H9 (cell line): Measurements from ENCODE around the gene KIR3DL2. TPM values are rescaled to one million over a fixed set of nuclear protein-coding genes. Genes with fewer than 3 reads are reported as not detected.

Experiments used
- DNase-seq: peaks from one replicate; pipeline ENCODE4 v3.0.0-alpha.2; 2017
- H2AFZ ChIP-seq: one replicate; pipeline ENCODE4 v1.6.1; 2013; ENCODE audit warnings: mild to moderate bottlenecking, low read length, control low read depth, moderate library complexity
- H2AK5ac ChIP-seq: 2 replicates; pipeline ENCODE4 v1.6.1; 2013; ENCODE audit warnings: low read length, control low read depth, mixed read lengths; ENCODE audit not compliant: insufficient read length
- H2BK120ac ChIP-seq: one replicate; pipeline ENCODE4 v1.6.1; 2013; ENCODE audit warnings: low read depth, mild to moderate bottlenecking, low read length, control low read depth, inconsistent platforms; ENCODE audit not compliant: poor library complexity, severe bottlenecking
- H2BK12ac ChIP-seq: 2 replicates; pipeline ENCODE4 v1.6.1; 2013; ENCODE audit warnings: low read length, control low read depth, mixed read lengths, low read depth; ENCODE audit not compliant: insufficient read length
- H2BK15ac ChIP-seq: 2 replicates; pipeline ENCODE4 v1.6.1; 2013; ENCODE audit warnings: low read depth, low read length, control low read depth
- H2BK20ac ChIP-seq: one replicate; pipeline ENCODE4 v1.6.1; 2013; ENCODE audit warnings: low read depth, mild to moderate bottlenecking, low read length, control low read depth, inconsistent platforms; ENCODE audit not compliant: poor library complexity, severe bottlenecking
- H2BK5ac ChIP-seq: 2 replicates; pipeline ENCODE4 v1.6.1; 2013; ENCODE audit warnings: low read length, control low read depth, mixed read lengths; ENCODE audit not compliant: insufficient read length
- H3K14ac ChIP-seq: 2 replicates; pipeline ENCODE4 v1.6.1; 2013; ENCODE audit warnings: low read length, control low read depth; ENCODE audit not compliant: insufficient read depth
- H3K18ac ChIP-seq: 2 replicates; pipeline ENCODE4 v1.6.1; 2013; ENCODE audit warnings: low read depth, mild to moderate bottlenecking, mixed read lengths, low read length, control low read depth; ENCODE audit not compliant: insufficient read length
- H3K23ac ChIP-seq: 2 replicates; pipeline ENCODE4 v1.6.1; 2013; ENCODE audit warnings: low read length, control low read depth, mixed read lengths, low read depth; ENCODE audit not compliant: insufficient read length
- H3K23me2 ChIP-seq: 2 replicates; pipeline ENCODE4 v1.6.1; 2013; ENCODE audit warnings: low read depth, mild to moderate bottlenecking, mixed read lengths, low read length, control low read depth; ENCODE audit not compliant: insufficient read length, poor library complexity, severe bottlenecking
- H3K27ac ChIP-seq: 2 replicates; pipeline ENCODE4 v1.5.1; 2013; ENCODE audit warnings: low read length, control low read depth, mixed read lengths, low read depth; ENCODE audit not compliant: insufficient read length
- H3K27me3 ChIP-seq: 2 replicates; pipeline ENCODE4 v1.6.1; 2013; ENCODE audit warnings: low read length, control low read depth, inconsistent platforms; ENCODE audit not compliant: insufficient read depth
- H3K4ac ChIP-seq: 2 replicates; pipeline ENCODE4 v1.6.1; 2013; ENCODE audit warnings: low read depth, mild to moderate bottlenecking, control low read depth, inconsistent platforms, low read length, moderate library complexity
- H3K4me1 ChIP-seq: 2 replicates; pipeline ENCODE4 v1.6.1; 2013; ENCODE audit warnings: low read length, control low read depth, inconsistent platforms; ENCODE audit not compliant: insufficient read depth
- H3K4me2 ChIP-seq: 2 replicates; pipeline ENCODE4 v1.6.1; 2013; ENCODE audit warnings: low read length, control low read depth, mixed read lengths; ENCODE audit not compliant: insufficient read length, insufficient read depth
- H3K56ac ChIP-seq: 2 replicates; pipeline ENCODE4 v1.6.1; 2013; ENCODE audit warnings: low read depth, mild to moderate bottlenecking, mixed read lengths, low read length, control low read depth; ENCODE audit not compliant: insufficient read length
- H3K79me1 ChIP-seq: 2 replicates; pipeline ENCODE4 v1.6.1; 2013; ENCODE audit warnings: low read depth, mild to moderate bottlenecking, moderate library complexity, low read length, control low read depth, inconsistent platforms; ENCODE audit not compliant: insufficient read depth, poor library complexity, severe bottlenecking
- H3K79me2 ChIP-seq: 2 replicates; pipeline ENCODE4 v1.6.1; 2013; ENCODE audit warnings: low read length, control low read depth, inconsistent platforms; ENCODE audit not compliant: insufficient read depth
- H3K9ac ChIP-seq: 2 replicates; pipeline ENCODE4 v1.6.1; 2013; ENCODE audit warnings: low read length, control low read depth, mixed read lengths; ENCODE audit not compliant: insufficient read length; ENCODE audit errors: extremely low read depth
- H3K9me3 ChIP-seq: one replicate; pipeline ENCODE4 v1.6.1; 2013; ENCODE audit warnings: low read depth, low read length, inconsistent platforms; ENCODE audit not compliant: control insufficient read depth
- H3T11ph ChIP-seq: one replicate; pipeline ENCODE4 v1.6.1; 2013; ENCODE audit warnings: mild to moderate bottlenecking, low read length, control low read depth, inconsistent platforms
- H4K20me1 ChIP-seq: one replicate; pipeline ENCODE4 v1.6.1; 2013; ENCODE audit not compliant: control insufficient read depth, insufficient read length, insufficient read depth
- H4K5ac ChIP-seq: 2 replicates; pipeline ENCODE4 v1.6.1; 2013; ENCODE audit warnings: low read depth, mild to moderate bottlenecking, mixed read lengths, low read length, control low read depth; ENCODE audit not compliant: insufficient read length
- H4K8ac ChIP-seq: replicated peaks from 2 replicates; pipeline ENCODE4 v1.6.1; 2013; ENCODE audit warnings: low read length, control low read depth, mixed read lengths, low read depth; ENCODE audit not compliant: insufficient read length
- H4K91ac ChIP-seq: 2 replicates; pipeline ENCODE4 v1.6.1; 2013; ENCODE audit warnings: low read depth, mild to moderate bottlenecking, moderate library complexity, mixed read lengths, low read length, control low read depth; ENCODE audit not compliant: insufficient read length
- H3K27ac Mint-ChIP-seq, 3 experiments: 2 replicates in 2 of 3; 3 replicates in 1 of 3; pipeline ENCODE4 v1.8.0; 2020 to 2021; ENCODE audit warnings: mixed read lengths in 3 of 3, mild to moderate bottlenecking in 1 of 3, moderate library complexity in 1 of 3
- H3K27me3 Mint-ChIP-seq: 2 replicates; pipeline ENCODE4 v1.8.0; 2021; ENCODE audit warnings: low read depth, mild to moderate bottlenecking, moderate library complexity, mixed read lengths
- H3K36me3 Mint-ChIP-seq, 3 experiments: 2 replicates in 2 of 3; 3 replicates in 1 of 3; pipeline ENCODE4 v1.8.0; 2020 to 2021; ENCODE audit warnings: low read depth in 3 of 3, mixed read lengths in 3 of 3; ENCODE audit not compliant: insufficient read depth in 1 of 3
- H3K4me1 Mint-ChIP-seq, 2 experiments: 2 replicates each; pipeline ENCODE4 v1.8.0; 2020; ENCODE audit warnings: mixed read lengths in 2 of 2
- H3K4me3 Mint-ChIP-seq, 2 experiments: 2 replicates in 1 of 2; 3 replicates in 1 of 2; pipeline ENCODE4 v1.8.0; 2020 to 2021; ENCODE audit warnings: mild to moderate bottlenecking in 2 of 2, mixed read lengths in 2 of 2, moderate library complexity in 1 of 2
- H3K9me3 Mint-ChIP-seq, 2 experiments: 2 replicates in 1 of 2; 3 replicates in 1 of 2; pipeline ENCODE4 v1.8.0; 2020; ENCODE audit warnings: mild to moderate bottlenecking in 2 of 2, mixed read lengths in 2 of 2, moderate library complexity in 1 of 2
- WGBS: extraction: QIAGEN DNeasy Blood & Tissue Kit; methylation state at CpG from one replicate; pipeline ENCODE4 v1.1.7; 2013; ENCODE audit warnings: missing lambda C conversion rate, low lambda C conversion rate, mixed read lengths; ENCODE audit not compliant: insufficient read length; ENCODE audit errors: extremely low coverage; 5-methylcytosine and 5-hydroxymethylcytosine counted together
- total RNA-seq: library from RNA; stranded (reverse); gene quantifications from 2 replicates; pipeline ENCODE4 v1.2.1, GENCODE V29; 2021
- TF ChIP-seq, protein P1 (sequence below): fragments of 200-600 bp; sonication (generic); conservative IDR thresholded peaks from 3 replicates; pipeline ENCODE4 v1.8.0; 2021; ENCODE audit warnings: antibody characterized with exemption, mild to moderate bottlenecking

Gene KIR3DL2
- total RNA-seq, 1 experiment from 2014 or later: not detected

DNA sequence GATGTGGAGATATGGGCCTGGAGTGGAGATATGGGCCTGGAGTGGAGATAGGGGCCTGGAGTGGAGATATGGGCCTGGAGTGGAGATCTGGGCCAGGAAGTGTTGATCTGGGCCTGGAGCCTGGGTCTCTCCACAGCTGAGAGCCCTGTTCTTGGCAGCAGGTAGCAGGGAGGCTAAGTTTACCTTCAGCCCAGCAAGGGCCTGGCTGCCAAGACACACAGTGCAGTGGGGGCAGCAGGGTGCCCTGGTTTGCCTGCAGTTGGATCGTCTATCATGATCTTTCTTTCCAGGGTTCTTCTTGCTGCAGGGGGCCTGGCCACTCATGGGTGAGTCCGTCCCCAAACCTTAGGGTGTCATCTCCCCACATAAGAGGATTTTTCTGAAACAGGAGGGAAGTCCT, 687 bp downstream of the KIR3DL2 start:
- Histone ChIP-seq H2BK120ac (no peak overlapping the region), H2BK20ac (no peak overlapping the region), H3K9me3 (peaks cover 63% of the 10 kb centered on the region), H3K56ac (no peak overlapping the region), H3T11ph (no peak overlapping the region), H3K27ac (no peak overlapping the region), H4K91ac (no peak overlapping the region), H2BK12ac (no peak overlapping the region), H3K23ac (no peak overlapping the region), H2BK15ac (no peak overlapping the region), H4K20me1 (no peaks in the 10 kb centered on the region), H3K4me1 (no peaks in the 10 kb centered on the region), H3K14ac (no peak overlapping the region), H2BK5ac (no peak overlapping the region), H4K5ac (no peak overlapping the region), H3K9ac (no peak overlapping the region), H3K4me2 (no peak overlapping the region), H3K79me2 (no peaks in the 10 kb centered on the region), H4K8ac (no peak overlapping the region), H2AK5ac (no peak overlapping the region), H3K27me3 (no peaks in the 10 kb centered on the region; the same call in 1 of the 2 replicates), H2AFZ (no peak overlapping the region), H3K18ac (no peak overlapping the region), H3K4ac (no peak overlapping the region), H3K23me2 (no peaks in the 10 kb centered on the region), H3K79me1 (no peaks in the 10 kb centered on the region)
- Mint-ChIP-seq H3K36me3 (peaks cover 13 to 57% (median 15%) of the 10 kb centered on the region in 3 experiments; a peak in 6 of 7 replicates), H3K27ac (no peak overlapping the region), H3K4me1 (no peaks in the 10 kb centered on the region), H3K27me3 (peaks cover 17% of the 10 kb centered on the region), H3K9me3 (peaks cover 93 to 95% of the 10 kb centered on the region in 2 experiments), H3K4me3 (no peak overlapping the region)
- DNase-seq: no peak
- no CpG with 5 or more reads among the region's 2 CpGs for WGBS
- TF ChIP-seq, protein P1, sequence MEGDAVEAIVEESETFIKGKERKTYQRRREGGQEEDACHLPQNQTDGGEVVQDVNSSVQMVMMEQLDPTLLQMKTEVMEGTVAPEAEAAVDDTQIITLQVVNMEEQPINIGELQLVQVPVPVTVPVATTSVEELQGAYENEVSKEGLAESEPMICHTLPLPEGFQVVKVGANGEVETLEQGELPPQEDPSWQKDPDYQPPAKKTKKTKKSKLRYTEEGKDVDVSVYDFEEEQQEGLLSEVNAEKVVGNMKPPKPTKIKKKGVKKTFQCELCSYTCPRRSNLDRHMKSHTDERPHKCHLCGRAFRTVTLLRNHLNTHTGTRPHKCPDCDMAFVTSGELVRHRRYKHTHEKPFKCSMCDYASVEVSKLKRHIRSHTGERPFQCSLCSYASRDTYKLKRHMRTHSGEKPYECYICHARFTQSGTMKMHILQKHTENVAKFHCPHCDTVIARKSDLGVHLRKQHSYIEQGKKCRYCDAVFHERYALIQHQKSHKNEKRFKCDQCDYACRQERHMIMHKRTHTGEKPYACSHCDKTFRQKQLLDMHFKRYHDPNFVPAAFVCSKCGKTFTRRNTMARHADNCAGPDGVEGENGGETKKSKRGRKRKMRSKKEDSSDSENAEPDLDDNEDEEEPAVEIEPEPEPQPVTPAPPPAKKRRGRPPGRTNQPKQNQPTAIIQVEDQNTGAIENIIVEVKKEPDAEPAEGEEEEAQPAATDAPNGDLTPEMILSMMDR: no peak
